Mesendoderm (in vitro differentiated cells): ENCODE results near the gene PIPOX. TPM values are rescaled to one million over a fixed set of nuclear protein-coding genes. Genes with fewer than 3 reads are reported as not detected.
A peak's percentile ranks its signal among the peaks of the same experiment; 100 is the strongest.

Experiments
- DNase-seq: peaks from one replicate; pipeline ENCODE4 v3.0.0; 2013
- H2AK5ac ChIP-seq: 2 replicates; pipeline ENCODE4 v1.6.1; 2013; ENCODE audit warnings: low read length, inconsistent platforms
- H2BK120ac ChIP-seq: 2 replicates; pipeline ENCODE4 v1.6.1; 2013; ENCODE audit warnings: low read depth, mild to moderate bottlenecking, low read length, moderate library complexity, mixed read lengths
- H2BK15ac ChIP-seq: replicated peaks from 2 replicates; pipeline ENCODE4 v1.6.1; 2013; ENCODE audit warnings: low read depth, mild to moderate bottlenecking, moderate library complexity
- H2BK5ac ChIP-seq: 2 replicates; pipeline ENCODE4 v1.6.1; 2013; ENCODE audit warnings: low read length, inconsistent platforms
- H3K18ac ChIP-seq: 2 replicates; pipeline ENCODE4 v1.6.1; 2013; ENCODE audit warnings: mild to moderate bottlenecking, low read length, mixed read lengths
- H3K23ac ChIP-seq: one replicate; pipeline ENCODE4 v1.6.1; 2013; ENCODE audit warnings: low read length
- H3K27ac ChIP-seq: 2 replicates; pipeline ENCODE4 v1.5.1; 2013; ENCODE audit warnings: low read depth, mild to moderate bottlenecking, inconsistent platforms, low read length, moderate library complexity
- H3K27me3 ChIP-seq: 2 replicates; pipeline ENCODE4 v1.6.1; 2013; ENCODE audit warnings: low read length, control low read depth, mild to moderate bottlenecking, inconsistent platforms; ENCODE audit not compliant: insufficient read depth, poor library complexity
- H3K36me3 ChIP-seq: 2 replicates; pipeline ENCODE4 v1.6.1; 2013; ENCODE audit warnings: low read length, inconsistent platforms; ENCODE audit not compliant: control insufficient read depth, insufficient read depth
- H3K4ac ChIP-seq: one replicate; pipeline ENCODE4 v1.6.1; 2013; ENCODE audit warnings: low read depth, mild to moderate bottlenecking, low read length, moderate library complexity
- H3K4me1 ChIP-seq: 2 replicates; pipeline ENCODE4 v1.6.1; 2013; ENCODE audit warnings: low read depth, low read length, inconsistent platforms; ENCODE audit not compliant: control insufficient read depth
- H3K4me2 ChIP-seq: 2 replicates; pipeline ENCODE4 v1.6.1; 2013; ENCODE audit warnings: low read length
- H3K4me3 ChIP-seq: 2 replicates; pipeline ENCODE4 v1.5.1; 2013; ENCODE audit warnings: mild to moderate bottlenecking, low read length
- H3K56ac ChIP-seq: one replicate; pipeline ENCODE4 v1.6.1; 2013; ENCODE audit warnings: low read length
- H3K79me1 ChIP-seq: 2 replicates; pipeline ENCODE4 v1.6.1; 2013; ENCODE audit warnings: low read length, inconsistent platforms
- H3K79me2 ChIP-seq: 2 replicates; pipeline ENCODE4 v1.6.1; 2013; ENCODE audit warnings: mild to moderate bottlenecking, low read length; ENCODE audit not compliant: control insufficient read depth, insufficient read depth
- H3K9ac ChIP-seq: 2 replicates; pipeline ENCODE4 v1.6.1; 2013; ENCODE audit warnings: low read length, inconsistent platforms
- H4K5ac ChIP-seq: one replicate; pipeline ENCODE4 v1.6.1; 2013; ENCODE audit warnings: low read length
- H4K8ac ChIP-seq: one replicate; pipeline ENCODE4 v1.6.1; 2013; ENCODE audit warnings: low read depth, mild to moderate bottlenecking, control low read depth, low read length, moderate library complexity
- WGBS: extraction: QIAGEN DNeasy Blood & Tissue Kit; methylation state at CpG from one replicate; pipeline ENCODE4 v1.1.7; 2013; ENCODE audit warnings: low lambda C conversion rate, missing lambda C conversion rate; ENCODE audit not compliant: insufficient coverage; ENCODE audit errors: extremely low coverage; 5-methylcytosine and 5-hydroxymethylcytosine counted together
- polyA plus RNA-seq, 2 experiments: library from polyadenylated mRNA; stranded (reverse); fragments of 200-250 nt; gene quantifications; one replicate each; pipeline ENCODE4 v1.2.3, GENCODE V29; 2013

PIPOX gene
- 10.3 TPM for polyA plus RNA-seq (2013, experiment 1 of 2)
- polyA plus RNA-seq (2013, experiment 2 of 2): 10.9 TPM

DNA sequence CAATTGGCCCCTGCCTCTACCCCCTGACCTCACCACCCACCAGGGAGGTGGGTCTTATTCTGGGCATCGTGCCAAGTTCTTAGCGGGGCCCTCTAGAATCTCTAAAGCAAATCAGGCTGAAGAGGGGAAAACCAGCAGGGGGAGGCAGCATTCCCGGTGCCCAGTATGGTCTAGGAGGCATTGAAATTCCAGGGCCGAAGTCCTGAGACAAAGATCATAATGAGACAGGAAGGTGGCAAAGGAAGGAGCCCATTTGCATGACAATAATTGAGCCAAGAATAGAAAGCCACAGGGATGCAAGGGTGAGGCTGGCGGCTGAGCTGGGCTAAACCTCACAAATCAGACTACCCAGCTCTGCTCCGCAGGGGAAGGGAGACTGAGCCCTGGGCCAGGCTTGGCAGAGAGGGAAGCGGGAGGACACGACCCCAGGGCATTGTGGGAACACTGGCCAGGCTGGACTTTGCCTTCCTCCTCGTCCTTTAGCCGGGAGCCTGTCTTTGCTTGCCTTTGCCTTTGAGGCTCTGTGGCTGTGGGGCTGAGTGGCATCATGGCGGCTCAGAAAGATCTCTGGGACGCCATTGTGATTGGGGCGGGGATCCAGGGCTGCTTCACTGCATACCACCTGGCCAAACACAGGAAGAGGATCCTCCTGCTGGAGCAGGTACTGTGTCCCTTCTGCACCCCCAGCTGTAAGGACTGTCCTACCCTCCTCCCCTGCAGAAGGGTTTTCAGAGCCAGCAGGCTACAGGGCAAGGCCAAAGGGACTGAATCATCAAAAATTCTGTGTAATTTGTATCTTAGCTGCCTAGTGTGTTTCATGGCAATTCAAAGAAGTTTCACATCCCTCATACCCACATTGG, at the start of gene PIPOX:
TSS of gene PIPOX (plus strand) at position 463 of the 860 bp plus-strand sequence. CDS start at position 548, 85 bp downstream.
- H3K27ac ChIP-seq: peak within 1 kb of the TSS; percentile 60
- H3K4me1 ChIP-seq: peaks cover 28% of the 10 kb centered on the region
- peak within 1 kb of the TSS; percentile 95 for H2BK5ac ChIP-seq

DNA sequence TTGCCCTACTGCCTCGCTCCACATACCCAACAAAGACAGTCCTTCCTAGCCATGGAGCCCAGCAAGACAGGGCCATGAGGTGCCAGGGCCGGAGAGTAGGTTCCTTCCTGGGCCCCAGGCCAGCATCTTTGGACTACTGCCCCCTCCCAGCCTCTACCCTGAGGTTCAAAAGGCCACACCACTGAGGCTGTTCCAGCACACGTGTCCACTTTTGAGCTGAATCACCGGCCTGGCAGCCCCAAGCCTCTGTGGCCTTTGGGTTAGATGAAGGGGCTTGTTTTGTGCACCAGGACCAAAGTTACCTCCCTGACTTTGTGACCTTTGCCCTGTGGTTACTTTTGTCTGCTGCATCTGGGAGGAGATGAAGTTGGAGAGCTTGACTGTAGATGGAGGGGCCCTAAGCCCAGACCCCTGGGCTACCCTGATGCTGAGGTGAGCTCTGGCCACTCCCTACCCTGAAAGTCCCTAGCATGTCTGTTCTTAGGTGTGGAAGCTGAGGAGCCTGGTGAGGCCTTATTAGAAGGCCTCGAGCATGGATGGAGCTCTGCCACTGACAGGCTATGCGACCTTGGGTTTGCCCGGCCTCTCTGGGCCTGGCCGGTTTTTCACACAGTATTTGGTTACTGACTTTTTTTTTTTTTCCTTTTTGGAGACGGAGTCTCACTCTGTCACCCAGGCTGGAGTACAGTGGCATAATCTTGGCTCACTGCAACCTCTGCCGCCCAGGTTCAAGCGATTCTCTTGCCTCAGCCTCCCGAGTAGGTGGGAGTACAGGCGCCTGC, 49.1 kb upstream of the PIPOX start:
- H2AK5ac ChIP-seq: peak overlapping the region; percentile 88
- H3K18ac ChIP-seq: no peak overlapping the region
- no CpG with 5 or more reads among the region's 13 CpGs for WGBS
- no peaks in the 10 kb centered on the region for H3K79me1 ChIP-seq
- DNase-seq: no peak
- no peak overlapping the region for H3K4me2 ChIP-seq
- H3K4me3 ChIP-seq: no peak overlapping the region
- H3K27ac ChIP-seq: no peak overlapping the region
- no peak overlapping the region for H3K56ac ChIP-seq
- no peak overlapping the region for H3K4ac ChIP-seq
- peaks cover 6% of the 10 kb centered on the region for H3K4me1 ChIP-seq
- H3K27me3 ChIP-seq: no peaks in the 10 kb centered on the region
- no peak overlapping the region for H2BK15ac ChIP-seq
- no peaks in the 10 kb centered on the region for H3K36me3 ChIP-seq
- H4K5ac ChIP-seq: no peak overlapping the region
- no peak overlapping the region for H3K23ac ChIP-seq
- H2BK120ac ChIP-seq: no peak overlapping the region
- no peaks in the 10 kb centered on the region for H3K79me2 ChIP-seq
- no peak overlapping the region for H2BK5ac ChIP-seq
- H3K9ac ChIP-seq: no peak overlapping the region
- no peak overlapping the region for H4K8ac ChIP-seq

More for the DNA sequence above, at the start of gene PIPOX:
- Histone ChIP-seq H4K8ac (no peak within 1 kb of the TSS), H2AK5ac (peak within 1 kb of the TSS; percentile 92), H3K36me3 (no peaks in the 10 kb centered on the region), H3K27me3 (no peaks in the 10 kb centered on the region), H3K23ac (peak within 1 kb of the TSS; percentile 83), H3K4me3 (no peak within 1 kb of the TSS), H3K56ac (peak within 1 kb of the TSS; percentile 88), H3K9ac (peak within 1 kb of the TSS; percentile 40), H3K4me2 (no peak within 1 kb of the TSS), H2BK120ac (peak within 1 kb of the TSS; percentile 90), H3K18ac (peak within 1 kb of the TSS; percentile 54), H4K5ac (peak within 1 kb of the TSS; percentile 2), H3K79me1 (no peaks in the 10 kb centered on the region), H3K79me2 (no peaks in the 10 kb centered on the region), H3K4ac (peak within 1 kb of the TSS; percentile 73), H2BK15ac (no peak within 1 kb of the TSS)
- WGBS: no CpG with 5 or more reads among the region's 13 CpGs
- DNase-seq: peak; percentile 92

- Histone ChIP-seq H4K8ac (no peak overlapping the region), H3K79me1 (no peaks in the 10 kb centered on the region), H2AK5ac (no peak overlapping the region), H3K4ac (no peak overlapping the region), H3K79me2 (no peaks in the 10 kb centered on the region), H2BK5ac (no peak overlapping the region), H3K27me3 (no peaks in the 10 kb centered on the region), H3K9ac (no peak overlapping the region), H4K5ac (no peak overlapping the region), H3K4me2 (no peak overlapping the region), H3K23ac (no peak overlapping the region), H2BK120ac (no peak overlapping the region), H3K18ac (no peak overlapping the region), H3K4me3 (no peak overlapping the region), H2BK15ac (no peak overlapping the region), H3K27ac (no peak overlapping the region), H3K56ac (peak overlapping the region; percentile 35), H3K4me1 (peaks cover 6% of the 10 kb centered on the region), H3K36me3 (no peaks in the 10 kb centered on the region)
- DNase-seq: no peak
- WGBS: no CpG with 5 or more reads among the region's 5 CpGs
Observed at GRCh38 chr17:28996554-28997096, 46.3 kb upstream of the PIPOX start.

- no peak overlapping the region for H2BK15ac ChIP-seq
- no peak overlapping the region for H3K18ac ChIP-seq
- no peak overlapping the region for H3K9ac ChIP-seq
- H2BK5ac ChIP-seq: no peak overlapping the region
- no peak overlapping the region for H2BK120ac ChIP-seq
- no peak overlapping the region for H2AK5ac ChIP-seq
- H3K23ac ChIP-seq: no peak overlapping the region
- no CpG with 5 or more reads among the region's 1 CpG for WGBS
- no peak overlapping the region for H4K8ac ChIP-seq
- no peaks in the 10 kb centered on the region for H3K79me1 ChIP-seq
- H3K4me3 ChIP-seq: no peak overlapping the region
- DNase-seq: no peak
- H3K4ac ChIP-seq: no peak overlapping the region
- H3K56ac ChIP-seq: no peak overlapping the region
- H3K4me2 ChIP-seq: no peak overlapping the region
- peaks cover 13% of the 10 kb centered on the region for H3K4me1 ChIP-seq
- no peaks in the 10 kb centered on the region for H3K36me3 ChIP-seq
- no peak overlapping the region for H3K27ac ChIP-seq
- H3K27me3 ChIP-seq: no peaks in the 10 kb centered on the region
- H4K5ac ChIP-seq: no peak overlapping the region
- H3K79me2 ChIP-seq: no peaks in the 10 kb centered on the region
Observed at GRCh38 chr17:28997806-28998205, 45.1 kb upstream of the PIPOX start.

GRCh38 chr17:28999206-28999605, 43.7 kb upstream of the PIPOX start:
- H3K27me3 ChIP-seq: no peaks in the 10 kb centered on the region
- H3K23ac ChIP-seq: no peak overlapping the region
- H3K4me1 ChIP-seq: peaks cover 13% of the 10 kb centered on the region
- no peak overlapping the region for H3K4me3 ChIP-seq
- H2BK120ac ChIP-seq: no peak overlapping the region
- H3K27ac ChIP-seq: no peak overlapping the region
- H3K79me2 ChIP-seq: no peaks in the 10 kb centered on the region
- H2BK5ac ChIP-seq: no peak overlapping the region
- no peak overlapping the region for H4K8ac ChIP-seq
- no peak overlapping the region for H3K56ac ChIP-seq
- no peak overlapping the region for H3K18ac ChIP-seq
- H3K36me3 ChIP-seq: no peaks in the 10 kb centered on the region
- H2BK15ac ChIP-seq: no peak overlapping the region
- WGBS: no CpG with 5 or more reads among the region's 5 CpGs
- no peak overlapping the region for H4K5ac ChIP-seq
- no peaks in the 10 kb centered on the region for H3K79me1 ChIP-seq
- DNase-seq: no peak
- no peak overlapping the region for H2AK5ac ChIP-seq
- no peak overlapping the region for H3K4ac ChIP-seq
- no peak overlapping the region for H3K4me2 ChIP-seq
- no peak overlapping the region for H3K9ac ChIP-seq
